ENCODE measurements around the gene ADH5.
"Not testable (repeated sequence)": the region's sequence is repeated elsewhere in the genome, so short reads cannot be mapped to it uniquely, and the experiment has no call there.

The ADH5 gene

DNA sequence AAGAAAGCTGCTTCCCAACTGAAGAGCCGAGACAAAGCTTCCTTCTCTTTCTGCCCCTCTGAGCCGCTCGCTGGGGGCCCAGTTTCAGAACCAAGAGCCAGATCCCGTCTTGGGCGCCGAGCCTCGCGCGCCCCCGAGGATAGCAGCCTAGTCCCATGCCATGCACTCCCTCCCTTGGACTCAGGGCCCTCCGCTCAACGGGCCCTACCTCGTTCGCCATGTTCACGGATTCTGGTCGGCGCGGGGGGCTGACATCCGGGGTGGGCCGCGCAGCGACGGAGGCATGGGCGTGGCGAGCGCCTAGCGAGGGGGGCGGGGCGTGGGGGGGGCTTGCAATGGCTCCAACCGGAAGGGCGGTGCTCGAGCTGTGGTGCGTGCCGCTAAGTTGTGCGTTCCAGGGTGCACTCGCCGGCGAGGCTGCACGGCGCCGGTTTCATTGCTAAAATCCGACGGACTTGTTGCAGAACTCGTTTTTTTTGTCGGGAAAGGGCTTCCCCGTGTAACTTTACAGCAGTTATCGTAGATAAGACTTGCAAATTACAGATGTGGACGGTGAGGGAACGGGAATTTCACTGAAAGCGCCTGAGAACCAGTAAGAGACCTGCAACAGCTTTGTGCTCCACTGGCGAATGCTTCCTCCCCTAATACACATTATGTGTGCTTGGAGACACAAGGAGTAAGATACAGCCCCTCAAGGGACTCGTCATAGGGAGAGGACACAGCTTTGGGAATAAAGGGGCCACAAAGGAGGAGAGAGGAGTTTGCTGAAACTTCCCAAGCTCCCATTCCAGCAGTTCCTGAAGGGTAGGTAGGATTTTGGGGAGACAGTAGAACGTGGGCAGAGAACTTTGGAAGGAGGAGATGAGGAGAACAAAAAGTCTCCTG lies at the start of gene ADH5:
Gene ADH5, minus strand, starts transcription at position 308 of the 885 bp plus-strand sequence. Its CDS starts 88 bp downstream, at position 220.
- DNase-seq: peak; percentile 72

DNA sequence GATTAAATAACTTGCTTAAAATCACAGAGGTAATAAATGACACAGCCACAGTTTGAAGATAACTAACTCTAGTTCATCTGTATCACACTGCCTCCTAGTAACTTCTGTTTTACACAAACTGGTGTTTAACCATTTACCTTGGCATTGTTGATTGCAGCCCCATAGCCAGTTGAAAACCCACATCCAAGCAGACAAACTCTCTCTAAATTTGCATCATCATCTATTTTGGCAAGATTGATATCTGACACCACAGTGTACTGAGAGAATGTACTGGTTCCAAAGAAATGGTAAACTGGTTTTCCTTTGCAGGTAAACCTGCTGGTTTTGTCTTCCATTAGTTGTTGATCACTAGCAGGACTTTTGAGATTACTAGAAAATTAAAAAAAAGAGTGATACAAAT lies 47.7 kb upstream of the ADH5 start:
- no peak for DNase-seq

DNA sequence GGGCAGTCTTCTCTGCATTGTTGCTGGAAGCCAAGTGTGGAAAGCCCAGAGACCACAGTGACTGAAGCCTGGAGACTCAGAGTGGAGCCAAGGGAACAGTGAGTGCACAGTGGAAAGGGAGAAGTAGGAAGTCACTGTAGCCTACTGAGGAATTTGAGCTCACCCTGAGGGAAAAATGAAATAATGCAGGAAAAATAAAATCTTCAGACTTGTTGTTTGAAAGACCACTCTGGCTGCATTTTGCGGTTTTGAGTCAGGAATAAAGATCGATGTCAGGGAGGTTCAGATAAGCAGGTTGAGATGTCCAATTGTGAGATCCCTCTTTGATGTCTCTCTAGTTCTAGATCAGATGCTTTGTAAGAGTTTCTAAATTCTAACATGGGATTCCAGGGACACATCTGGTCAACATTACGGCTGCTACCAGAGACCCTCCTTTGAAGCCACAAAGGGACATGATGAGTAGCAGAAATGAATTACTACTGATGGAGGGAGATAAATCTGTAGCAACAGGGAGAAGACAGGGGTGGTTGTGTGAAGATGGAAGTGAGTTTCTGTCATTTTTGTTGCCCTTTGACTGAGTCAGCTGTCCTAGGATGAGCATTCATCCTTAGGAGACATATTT lies 47.1 kb upstream of the ADH5 start:
- no peak for DNase-seq

DNA sequence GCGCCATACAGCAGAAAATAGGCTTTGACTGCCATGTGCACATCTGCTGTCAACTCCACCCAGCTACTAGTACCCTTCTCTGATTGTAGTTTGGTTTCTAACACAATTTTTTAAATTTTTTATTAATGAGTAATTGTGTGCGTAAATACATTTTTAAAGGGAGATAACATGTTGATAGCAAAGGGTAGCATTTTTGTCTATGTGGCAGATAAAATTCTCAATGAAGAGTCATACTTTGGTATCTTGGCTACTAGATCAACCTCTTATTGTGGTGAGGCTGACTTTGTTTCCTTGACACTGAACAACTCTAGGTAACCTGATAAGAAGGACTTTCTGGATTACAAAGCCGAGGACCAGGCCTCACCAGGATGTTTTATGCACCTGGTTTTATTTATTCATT lies 46.0 kb upstream of the ADH5 start:
- DNase-seq: no peak

DNA sequence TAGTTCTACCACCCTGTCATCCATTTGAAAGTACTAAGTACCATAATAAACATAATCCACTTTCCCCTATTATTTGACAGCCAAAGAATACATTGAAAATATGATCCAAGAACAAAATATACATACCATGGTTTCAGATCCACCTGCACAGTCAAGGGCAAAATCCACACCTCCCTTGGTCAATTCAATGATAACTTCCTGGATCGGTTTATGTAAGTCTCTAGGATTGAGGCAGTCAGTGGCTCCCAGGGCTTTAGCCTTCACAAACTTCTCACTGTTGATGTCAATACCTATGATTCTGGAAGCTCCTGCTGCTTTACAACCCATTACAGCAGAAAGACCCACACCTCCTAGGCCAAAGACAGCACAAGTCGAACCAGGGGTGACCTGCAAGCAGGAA lies 42.8 kb upstream of the ADH5 start:
- no peak for DNase-seq

DNA sequence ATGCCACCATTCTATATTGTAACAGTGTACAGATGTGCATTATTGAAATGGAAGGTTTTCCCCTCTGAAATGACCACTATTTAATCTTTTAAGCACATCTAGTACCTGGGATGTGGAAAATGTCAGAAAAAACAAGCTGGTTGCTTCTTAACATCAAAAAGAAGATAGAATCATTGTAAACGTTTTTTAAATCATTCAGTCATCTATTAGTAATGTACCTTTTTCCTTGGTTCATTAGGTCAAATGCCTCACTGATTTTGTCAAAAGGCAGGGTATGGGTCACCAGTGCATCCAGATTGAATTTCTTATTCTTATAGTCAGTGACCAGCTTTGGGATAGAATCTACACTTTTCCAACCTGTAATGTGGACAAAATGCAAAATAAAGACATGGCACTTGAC lies 37.8 kb upstream of the ADH5 start:
- no peak for DNase-seq

DNA sequence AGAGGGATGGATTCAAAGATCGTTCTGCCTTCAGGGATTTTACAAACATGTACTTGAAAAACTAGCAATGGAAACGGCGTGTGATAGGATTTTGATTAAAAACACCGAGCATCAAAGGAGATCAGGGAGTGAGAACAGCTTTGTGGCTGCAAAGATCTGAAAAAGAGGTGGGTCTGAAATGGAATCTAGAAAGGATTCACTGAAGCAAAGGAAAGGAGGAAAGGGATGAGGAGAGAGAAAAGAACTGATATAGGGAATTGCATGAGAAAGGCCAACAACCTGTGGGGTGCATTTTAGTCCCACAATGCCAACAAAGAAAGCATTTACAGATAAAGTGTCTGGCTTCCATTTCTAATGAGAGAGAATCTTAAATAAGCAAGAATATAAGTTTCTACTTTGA lies 32.4 kb upstream of the ADH5 start:
- DNase-seq: no peak

DNA sequence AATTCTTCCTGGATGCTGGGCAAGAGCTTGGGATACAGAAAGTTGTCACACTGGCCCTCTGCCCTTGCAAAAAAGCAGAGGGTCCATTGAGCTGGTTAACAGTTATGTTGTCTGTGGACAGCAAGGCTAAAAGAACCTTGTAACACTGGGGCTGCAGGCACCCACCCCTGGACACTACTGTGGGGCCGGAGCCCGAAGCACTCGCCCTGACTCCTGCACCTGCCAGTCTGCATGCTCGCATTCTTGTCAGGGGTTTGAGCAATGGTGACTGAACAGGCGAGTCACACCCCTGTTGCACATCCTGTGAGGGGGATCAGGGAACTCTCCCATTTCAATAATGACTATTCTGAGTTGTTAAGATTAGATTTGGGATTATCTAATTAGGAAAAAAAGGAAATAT lies 31.9 kb upstream of the ADH5 start:
- no peak for DNase-seq

DNA sequence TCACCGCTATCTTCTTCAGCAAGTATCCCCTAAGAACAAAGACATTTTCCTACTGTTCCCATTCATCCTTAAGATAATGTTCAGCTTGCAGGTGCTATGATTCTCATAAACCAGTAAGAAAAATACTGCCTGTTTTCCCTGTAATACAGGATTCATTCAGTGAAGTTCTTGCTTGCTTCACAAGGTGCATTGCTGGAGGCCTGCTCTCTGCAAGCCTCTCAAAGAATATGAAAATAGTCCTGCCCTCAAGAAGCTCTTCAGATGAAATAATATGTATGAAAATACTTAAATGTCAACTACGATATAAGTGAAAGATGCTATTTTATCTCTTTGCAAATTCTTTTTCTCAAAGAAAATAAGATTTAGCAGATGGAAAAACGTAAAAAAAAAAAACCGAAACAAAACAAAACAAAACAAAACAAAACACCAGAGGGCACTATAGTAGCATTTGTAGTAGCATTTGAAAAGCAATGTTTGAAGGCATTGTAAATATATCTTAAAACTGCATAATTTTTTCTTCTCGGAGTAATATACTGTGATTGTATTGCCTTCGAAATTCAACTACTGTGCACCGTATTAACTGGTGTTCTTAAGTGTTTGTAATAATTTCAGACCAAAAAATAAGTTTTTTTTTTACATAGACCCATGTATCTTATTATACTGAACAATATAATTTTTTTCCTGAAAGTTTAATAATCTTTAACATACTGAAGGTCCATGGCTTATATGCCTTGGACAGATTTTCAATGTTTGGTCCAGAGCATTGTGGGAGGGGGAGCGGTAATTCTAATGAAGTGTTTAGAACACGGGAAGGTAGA lies 29.5 kb upstream of the ADH5 start:
- no peak for DNase-seq

DNA sequence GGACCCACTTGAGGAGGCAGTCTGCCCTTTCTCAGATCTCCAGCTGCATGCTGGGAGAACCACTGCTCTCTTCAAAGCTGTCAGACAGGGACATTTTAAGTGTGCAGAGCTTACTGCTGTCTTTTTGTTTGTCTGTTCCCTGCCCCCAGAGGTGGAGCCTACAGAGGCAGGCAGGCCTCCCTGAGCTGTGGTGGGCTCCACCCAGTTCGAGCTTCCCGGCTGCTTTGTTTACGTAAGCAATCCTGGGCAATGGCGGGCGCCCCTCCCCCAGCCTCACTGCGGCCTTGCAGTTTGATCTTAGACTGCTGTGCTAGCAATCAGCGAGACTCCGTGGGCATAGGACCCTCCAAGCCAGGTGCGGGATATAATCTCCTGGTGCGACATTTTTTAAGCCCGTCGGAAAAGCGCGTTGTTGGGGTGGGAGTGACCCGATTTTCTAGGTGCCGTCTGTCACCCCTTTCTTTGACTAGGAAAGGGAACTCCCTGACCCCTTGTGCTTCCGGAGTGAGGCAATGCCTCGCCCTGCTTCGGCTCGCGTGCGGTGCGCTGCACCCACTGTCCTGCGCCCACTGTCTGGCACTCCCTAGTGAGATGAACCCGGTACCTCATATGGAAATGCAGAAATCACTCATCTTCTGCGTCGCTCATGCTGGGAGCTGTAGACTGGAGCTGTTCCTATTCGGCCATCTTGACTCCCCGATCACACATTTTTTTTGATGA lies 28.7 kb upstream of the ADH5 start:
- not testable (repeated sequence) for DNase-seq

DNA sequence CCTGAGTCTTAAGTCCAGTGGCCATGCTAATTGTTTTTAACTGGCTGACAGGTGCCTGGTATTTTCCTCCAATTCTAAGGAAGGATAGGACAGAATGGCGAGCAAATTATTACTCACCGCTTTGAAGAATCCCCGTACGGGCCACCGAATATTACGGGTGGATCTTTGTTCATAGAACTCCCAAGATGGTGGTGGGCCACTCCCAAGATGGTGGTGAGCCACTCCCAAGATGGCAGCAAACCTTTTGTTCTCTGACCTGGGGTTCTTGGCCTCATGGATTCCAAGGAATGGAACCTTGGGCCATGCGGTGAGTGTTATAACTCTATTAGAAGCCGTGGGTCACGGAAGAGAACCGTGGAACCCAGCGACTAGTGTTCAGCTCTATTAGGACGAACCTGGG lies 20.7 kb upstream of the ADH5 start:
- not testable (repeated sequence) for DNase-seq

DNA sequence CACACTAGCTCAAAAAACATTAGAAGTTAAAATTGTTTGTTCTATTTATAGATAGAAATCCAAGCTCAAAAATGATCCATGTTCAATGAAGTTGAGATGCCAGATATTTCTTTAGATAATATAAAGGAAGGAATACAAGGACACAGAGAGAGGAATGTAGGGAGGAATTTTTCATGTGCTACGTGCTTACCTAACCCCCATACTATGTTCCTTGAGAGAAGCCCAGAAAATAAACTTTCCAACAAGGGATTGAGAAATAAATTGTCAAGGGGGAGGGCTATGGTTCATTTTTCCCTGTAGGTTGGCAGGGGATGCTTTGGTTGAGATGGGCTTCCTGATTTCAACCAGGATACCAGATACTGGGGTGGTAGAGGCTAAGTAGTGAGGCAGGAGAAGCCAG lies 15.6 kb upstream of the ADH5 start:
- DNase-seq: no peak

DNA sequence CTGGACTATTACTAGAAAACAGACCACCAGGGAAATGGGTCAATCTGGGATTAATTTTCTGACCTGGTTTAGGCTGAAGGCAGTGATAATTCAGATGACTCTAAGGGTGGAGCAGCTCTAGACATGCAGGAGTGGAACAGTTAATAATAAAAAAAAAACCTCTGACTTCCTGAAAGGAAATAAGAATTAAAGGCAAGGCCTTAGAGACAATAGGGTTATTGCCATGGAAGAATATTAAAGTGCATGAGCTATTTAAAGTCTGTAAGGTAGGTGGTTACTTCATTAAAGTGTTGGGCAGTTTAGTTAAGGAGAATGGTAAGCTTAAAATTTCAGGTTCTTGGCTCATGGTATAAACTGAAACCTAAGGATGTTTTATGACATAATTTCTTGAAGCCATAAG lies 14.6 kb upstream of the ADH5 start:
- DNase-seq: no peak

DNA sequence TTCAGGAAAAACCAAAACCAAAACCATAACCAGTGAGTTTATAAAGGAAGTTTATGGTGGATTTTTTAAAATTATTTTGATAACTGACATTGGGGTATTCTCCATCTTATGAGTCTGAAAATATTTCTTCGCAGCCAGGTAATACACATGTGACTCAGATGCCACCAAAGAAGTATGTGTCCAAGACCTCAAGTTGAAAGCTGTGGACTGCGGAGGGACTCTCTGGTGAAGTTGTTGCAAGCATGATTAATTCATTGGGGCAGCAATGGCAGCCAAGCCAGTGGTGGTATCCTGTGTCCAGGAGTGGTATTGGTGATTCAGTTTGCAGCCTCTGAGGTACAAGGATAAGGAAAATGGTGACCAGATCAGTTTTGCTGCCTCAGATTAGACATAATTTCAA lies 14.0 kb upstream of the ADH5 start:
- DNase-seq: no peak

DNA sequence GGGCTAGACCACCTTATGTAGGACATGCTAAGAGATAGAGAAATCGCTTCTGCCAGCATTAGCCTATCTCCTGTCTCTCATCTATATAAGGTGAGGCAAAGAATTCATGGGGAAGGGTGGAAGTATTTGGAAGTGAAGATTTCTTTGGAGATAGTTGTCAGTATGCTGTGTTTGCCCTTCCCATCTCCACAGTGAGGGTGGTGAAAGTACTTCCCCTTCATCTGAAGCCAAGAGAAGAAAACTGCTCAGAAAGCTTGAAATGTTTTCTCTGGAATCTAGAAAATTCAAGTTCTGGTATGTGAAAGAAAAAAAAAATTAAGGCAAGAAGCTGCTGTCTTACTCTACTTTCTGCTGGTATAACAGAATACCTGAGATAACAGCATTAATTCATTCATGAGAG lies 12.3 kb upstream of the ADH5 start:
- no peak for DNase-seq

DNA sequence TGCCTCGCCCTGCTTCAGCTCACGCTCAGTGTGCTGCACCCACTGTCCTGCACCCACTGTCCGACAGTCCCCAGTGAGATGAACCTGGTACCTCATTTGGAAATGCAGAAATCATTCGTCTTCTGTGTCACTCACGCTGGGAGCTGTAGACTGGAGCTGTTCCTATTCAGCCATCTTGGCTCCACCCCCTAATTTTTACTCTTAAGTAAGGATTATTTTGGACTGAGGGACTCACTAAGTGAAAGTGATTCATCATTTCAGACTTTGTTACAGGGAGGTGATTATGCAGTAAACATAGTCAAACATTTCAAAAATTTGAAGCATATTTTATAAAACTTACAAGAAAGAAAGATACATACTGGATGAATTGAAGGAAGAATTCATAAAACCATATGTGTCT lies 11.2 kb upstream of the ADH5 start:
- DNase-seq: not testable (repeated sequence)

DNA sequence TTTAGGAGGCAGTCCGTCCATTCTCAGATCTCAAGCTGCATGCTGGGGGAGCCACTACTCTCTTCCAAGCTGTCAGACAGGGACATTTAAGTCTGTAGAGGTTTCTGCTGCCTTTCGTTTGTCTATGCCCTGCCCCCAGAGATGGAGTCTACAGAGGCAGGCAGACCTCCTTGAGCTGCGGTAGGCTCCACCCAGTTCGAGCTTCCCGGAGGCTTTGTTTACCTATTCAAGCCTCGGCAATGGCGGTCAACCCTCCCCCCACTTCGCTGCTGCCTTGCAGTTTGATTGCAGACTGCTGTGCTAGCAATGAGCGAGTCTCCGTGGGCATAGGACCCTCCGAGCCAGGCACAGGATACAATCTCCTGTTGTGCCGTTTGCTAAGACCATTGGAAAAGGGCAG lies 10.7 kb upstream of the ADH5 start:
- DNase-seq: no peak

DNA sequence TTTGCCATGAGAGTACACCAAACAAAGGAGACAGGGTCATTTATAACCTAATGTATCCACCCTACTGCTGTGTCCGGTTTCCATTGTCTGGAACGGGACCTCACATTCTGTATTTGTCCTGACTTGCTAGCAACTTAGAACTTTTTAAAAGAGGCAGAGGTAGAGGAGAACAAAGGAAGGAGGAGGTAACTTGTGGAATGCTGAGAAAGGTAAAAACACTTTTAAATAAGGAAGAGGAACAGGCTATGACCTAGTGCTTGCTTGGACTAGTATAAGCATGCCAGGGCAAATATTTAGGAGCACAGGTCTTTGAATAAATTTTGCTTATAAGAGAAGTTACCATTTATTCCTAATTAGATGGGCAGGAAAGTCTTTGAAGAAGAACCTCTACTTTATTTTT lies 3.3 kb upstream of the ADH5 start:
- DNase-seq: not testable (repeated sequence)

DNA sequence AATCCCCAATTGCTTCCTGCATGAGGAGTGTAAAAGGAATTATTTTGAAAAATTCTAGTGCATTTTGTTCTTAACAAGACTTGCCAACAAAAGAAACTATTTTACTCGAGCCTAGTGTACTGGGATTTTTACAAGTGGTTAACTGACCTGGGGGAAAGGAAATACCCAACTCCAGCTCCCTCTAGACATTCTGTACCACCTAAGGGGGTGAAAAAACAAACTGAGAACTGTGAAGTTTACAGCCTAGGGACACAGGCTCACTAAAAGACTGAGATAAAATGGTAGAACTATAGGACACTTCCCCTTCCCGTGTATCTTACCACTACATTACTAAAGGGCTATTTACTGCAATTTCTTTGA lies 2.6 kb upstream of the ADH5 start:
- no peak for DNase-seq

DNA sequence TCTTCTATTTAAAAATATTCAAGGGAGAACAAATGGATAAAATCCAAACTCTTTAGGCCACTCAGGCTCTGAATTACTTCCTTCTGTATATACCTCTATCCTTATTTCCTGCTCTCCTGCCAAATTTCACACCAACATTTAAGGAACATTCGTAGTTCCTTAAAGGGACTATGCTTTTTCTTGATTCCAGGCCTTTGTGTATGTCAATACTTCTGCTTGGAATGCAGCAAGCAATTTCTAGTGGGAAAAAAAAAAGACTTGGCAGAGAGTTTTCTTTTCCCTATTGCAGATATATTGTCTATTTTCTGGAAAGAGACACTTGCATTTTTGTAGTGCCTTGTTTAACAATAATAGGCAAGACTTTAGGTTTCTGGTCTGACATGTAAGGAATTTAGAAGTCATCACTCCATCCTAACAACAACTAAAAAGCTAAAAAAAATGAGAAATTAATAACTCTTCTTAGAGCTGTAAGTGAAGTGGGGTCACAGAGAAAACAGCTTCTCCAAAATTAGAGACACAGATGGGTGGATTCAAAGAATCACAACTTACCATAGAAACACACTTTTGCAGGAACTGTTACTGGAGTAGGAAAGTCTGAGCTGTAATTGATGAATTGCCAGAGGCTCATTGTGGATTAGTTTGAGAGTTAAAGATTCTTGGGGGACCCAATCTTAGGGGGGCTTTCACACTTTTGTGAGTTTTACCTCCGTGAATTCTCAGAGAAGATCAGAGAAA lies 2.1 kb upstream of the ADH5 start:
- no peak for DNase-seq

DNA sequence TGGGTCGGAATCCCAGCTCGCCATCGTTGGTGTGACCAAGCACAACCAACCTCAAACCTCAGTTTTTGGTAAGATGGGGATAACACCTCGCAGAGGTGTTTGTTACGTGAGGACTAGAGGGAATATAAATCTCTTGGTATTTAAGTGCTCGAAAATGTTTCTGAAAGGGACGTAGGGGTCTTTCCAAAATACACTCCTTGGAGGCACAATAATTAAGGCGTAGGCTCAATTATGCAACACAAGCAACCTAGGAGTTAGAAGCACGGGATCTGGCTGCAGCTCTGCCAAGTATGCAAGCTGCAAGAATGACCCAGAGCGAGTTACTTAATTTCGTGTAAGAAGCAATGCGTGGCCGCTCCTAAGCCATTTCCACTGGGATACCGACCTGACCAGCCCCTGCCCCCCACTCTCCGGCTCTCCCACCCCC lies 552 bp downstream of the ADH5 start:
- DNase-seq: peak; percentile 13

DNA sequence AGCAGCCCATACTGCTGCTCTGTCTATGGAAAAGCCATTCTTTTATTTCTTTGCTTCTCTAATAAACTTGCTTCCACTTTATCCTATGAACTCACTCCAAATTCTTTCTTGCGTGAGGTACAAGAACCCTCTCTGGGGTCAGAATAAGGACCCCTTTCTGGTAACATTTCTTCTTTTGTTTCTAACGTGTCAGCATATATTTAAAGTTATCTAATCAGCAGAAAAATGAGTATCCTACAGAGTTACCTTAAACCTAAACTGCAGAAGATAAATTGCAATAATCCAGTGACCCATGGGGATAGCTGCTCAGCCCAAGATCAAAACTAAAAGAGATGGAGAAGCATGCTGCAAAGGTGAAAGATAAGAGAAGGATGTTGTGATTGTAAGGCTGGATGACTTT lies 4.0 kb downstream of the ADH5 start:
- no peak for DNase-seq

Measured in NCI-H146 (cell line).